GM18517 (cell line): ENCODE results near the gene IARS2.
"Not testable (repeated sequence)": the region's sequence is repeated elsewhere in the genome, so short reads cannot be mapped to it uniquely, and the experiment has no call there.

Experiments
- ATAC-seq: cut with Tn5 transposase; IDR thresholded peaks from one replicate; pipeline ENCODE4 v1.9.1; 2021; ENCODE audit warnings: mild to moderate bottlenecking, moderate library complexity; ENCODE audit not compliant: unreplicated experiment

The IARS2 gene

DNA sequence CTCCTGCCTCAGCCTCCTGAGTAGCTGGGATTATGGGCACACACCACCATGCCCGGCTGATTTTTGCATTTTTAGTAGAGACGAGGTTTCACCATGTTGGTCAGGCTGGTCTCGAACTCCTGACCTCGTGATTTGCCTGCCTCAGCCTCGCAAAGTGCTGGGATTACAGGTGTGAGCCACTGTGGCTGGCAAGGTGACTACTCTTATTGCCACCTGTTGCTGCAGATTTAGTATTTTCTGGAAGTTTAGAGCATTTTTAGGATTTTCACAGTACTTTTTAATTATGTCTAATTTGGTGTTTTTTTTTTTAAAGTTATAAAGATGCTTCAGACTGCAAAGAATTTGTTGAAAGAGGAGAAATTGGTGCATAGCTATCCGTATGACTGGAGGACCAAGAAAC is 16.5 kb downstream of the IARS2 start:
- ATAC-seq: not testable (repeated sequence)

DNA sequence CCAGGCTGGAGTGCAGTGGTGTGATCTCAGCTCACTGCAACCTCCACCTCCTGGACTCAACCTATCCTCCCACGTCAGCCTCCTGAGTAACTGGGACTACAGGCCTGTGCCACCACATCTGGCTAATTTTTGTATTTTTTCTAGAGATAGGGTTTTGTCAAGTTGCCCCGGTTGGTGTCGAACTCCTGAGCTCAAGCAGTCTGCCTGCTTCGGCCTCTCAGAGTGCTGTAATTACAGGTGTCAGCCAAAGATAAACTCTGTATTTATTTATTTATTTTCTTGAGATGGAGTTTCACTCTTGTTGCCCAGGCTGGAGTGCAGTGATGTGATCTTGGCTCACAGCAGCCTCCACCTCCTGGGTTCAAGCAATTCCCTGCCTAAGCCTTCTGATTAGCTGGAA is 18.7 kb downstream of the IARS2 start:
- ATAC-seq: not testable (repeated sequence)

- no peak for ATAC-seq
Observed at GRCh38 chr1:220113136-220113695, 19.3 kb downstream of the IARS2 start.

DNA sequence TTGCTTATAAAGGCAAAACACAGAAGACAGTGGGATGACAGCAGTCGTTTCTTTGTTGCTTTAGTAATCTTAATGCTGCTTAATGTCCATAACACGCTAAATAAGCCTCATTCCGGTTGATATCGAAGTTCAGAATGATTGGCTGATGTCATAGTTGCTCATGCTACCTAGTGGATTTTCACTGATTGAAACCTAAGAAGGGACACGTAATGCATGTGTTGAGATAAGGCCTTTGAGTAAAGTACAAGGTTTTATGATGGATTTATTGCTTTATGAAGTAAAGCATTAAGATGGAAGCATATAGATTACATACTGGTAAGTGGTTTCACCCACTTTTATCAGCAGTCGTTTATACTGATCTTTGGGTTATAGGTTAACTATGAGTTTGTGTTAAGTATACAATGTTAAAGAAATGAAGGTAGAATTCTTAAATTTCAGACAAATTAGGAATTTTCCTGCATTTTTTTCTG is 25.1 kb downstream of the IARS2 start:
- ATAC-seq: no peak

DNA sequence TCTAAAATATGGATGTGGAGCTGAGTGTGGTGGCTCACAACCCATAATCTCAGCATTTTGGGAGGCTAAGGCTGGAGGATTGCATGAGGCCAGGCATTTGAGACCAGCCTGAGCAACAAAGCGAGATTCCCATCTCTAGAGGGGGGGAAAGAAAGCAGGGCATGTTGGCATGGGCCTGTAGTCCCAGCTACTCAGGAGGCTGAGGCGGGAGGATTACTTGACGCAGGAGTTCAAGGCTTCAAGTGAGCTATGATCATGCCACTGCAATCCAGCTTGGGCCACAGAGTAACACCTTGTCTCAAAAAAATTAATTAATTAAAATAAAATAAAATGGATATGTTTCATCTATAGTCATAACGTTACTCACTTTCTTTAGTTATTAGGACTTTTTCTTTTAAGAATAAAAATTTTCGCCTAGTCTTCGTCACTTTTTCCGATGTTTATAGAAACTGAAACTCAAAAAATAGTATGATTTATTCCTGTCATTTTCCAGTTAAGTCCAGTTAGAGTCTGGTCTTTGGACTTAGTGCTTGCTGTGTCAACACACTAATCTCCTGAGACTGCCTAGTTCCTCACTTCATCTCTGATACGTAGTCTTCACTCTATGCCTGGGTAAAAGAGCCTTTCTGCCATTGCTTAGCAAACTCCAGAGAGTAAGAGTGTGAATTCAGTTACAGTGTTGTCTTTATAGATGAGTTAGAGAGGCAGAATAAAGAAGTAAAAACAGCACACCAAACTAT is 28.0 kb downstream of the IARS2 start:
- ATAC-seq: no peak

DNA sequence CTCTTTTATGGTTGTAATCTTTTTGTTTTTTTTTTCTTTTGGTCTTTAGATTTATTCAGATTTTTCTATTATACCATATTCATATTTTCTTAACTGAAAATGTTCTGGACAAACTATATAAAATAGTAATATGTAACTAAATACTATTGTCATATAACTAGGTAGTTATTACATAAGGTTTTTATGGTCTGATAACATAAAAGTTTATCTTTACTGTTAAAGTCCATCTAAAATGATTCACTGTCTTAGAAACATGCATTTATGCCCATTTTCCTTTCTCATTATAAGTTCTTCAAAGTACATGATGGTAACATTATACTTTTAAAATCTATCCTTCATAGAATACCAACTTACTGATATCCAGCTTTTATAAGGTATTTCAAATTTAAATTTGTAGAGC is 29.1 kb downstream of the IARS2 start:
- no peak for ATAC-seq

DNA sequence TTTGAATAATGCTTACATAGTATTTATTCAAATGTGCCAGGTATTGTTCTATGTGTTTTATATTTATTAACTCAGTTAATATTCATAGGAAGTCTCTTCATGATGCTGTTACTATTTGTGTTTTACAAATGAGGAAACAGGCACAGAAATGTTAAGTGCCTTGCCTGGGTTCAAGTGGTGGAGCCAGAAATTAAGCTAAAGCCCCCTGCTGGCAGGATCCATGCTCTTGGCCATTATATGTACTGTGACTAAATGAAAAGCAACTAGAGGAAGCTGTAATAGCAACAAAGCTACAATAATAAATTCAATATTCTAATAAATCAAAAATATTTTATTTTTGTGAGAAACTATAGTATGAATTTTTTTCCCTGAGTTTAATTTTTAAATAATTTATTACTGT is 30.0 kb downstream of the IARS2 start:
- no peak for ATAC-seq

GRCh38 chr1:220124542-220124941 is 30.6 kb downstream of the IARS2 start:
- no peak for ATAC-seq

GRCh38 chr1:220127076-220127475 is 33.1 kb downstream of the IARS2 start:
- ATAC-seq: no peak

- no peak for ATAC-seq
Observed at GRCh38 chr1:220129479-220130210, 35.7 kb downstream of the IARS2 start.

GRCh38 chr1:220135755-220136154 is 41.8 kb downstream of the IARS2 start:
- no peak for ATAC-seq

GRCh38 chr1:220137019-220137786 is 43.3 kb downstream of the IARS2 start:
- no peak for ATAC-seq

GRCh38 chr1:220139966-220140365 is 46.0 kb downstream of the IARS2 start:
- no peak for ATAC-seq

DNA sequence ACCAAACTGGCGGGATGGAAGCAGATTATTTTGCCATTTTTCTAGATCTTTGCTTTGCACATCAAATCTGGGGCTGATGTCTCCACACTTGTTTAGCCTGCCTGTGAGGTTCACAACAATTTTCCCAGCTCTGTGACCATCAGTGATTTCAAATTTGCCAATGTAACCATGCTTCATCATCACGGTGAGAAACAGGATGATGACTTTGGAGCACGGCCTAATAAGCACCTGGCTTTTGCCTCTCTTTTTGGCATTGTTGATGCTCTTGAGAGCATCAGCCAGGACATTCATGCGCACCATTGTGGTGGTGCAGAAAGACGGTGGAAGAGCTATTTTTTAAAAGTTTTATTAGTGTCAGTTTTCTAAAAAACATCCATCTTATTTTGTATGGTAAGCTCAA is 50.1 kb downstream of the IARS2 start:
- no peak for ATAC-seq

GRCh38 chr1:220149742-220150141 is 55.8 kb downstream of the IARS2 start:
- ATAC-seq: no peak

DNA sequence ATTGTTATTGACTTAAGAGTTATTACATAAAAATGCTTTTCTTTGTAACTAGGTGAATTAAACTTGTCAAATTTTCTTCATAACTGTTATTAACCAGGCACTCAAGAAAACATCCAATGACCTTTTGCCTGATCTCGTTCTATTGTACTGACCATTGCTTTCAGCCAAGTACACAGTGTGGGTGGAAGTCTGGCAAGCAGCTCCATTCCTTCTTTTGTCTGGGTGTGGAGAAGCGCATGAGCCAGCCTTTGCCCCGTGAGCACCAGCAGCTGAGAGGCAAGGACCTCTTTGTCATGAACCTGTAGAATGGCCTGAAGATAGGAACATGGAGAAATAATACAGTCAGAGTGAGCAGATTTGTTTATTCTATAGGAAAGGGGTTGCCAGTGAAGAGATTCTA is 57.5 kb downstream of the IARS2 start:
- no peak for ATAC-seq

- ATAC-seq: no peak
Observed at GRCh38 chr1:220153147-220153546, 59.2 kb downstream of the IARS2 start.

DNA sequence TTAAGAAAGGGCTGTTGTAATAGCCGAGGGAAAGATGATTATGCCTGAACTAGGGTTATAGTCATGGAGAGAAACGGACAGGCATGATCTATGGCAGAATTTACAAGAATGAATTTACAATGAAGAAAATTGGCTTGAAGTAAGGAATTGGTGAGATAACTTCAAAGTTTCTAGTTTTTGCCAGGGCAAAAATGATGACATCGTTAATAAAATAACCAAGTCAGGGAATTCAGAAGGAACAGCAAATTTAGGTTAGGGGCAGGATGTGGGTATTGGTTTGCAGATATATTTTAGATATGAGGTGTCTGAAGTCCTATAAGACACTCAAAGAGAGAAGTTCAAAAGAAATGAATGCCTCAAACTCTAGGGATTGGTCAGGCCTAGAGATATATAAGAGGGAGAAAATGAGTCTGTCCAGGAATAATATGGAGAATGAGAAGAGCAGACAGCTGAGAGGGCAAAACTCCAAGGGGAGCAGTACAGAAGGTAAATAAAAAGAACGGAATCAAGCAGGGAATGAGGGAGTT is 62.8 kb downstream of the IARS2 start:
- no peak for ATAC-seq

DNA sequence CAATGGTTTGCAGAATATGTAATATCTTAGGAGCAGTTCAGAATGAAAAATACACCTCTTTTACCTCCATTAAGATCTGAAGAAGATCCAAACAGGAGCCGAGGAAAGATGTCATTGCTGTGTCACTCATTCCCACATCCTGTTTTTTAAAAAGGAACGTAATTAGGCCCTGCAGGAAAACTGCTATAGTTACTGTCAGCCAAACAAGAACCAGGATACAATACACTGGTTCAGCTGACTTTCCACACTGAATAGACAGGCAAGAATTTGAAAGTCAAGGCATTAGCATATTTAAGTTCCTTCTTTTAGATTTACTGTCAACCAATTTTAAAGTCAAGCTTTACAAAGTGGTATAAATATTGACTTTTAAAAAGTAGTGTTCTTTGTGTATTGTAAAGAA is 63.8 kb downstream of the IARS2 start:
- no peak for ATAC-seq

- not testable (repeated sequence) for ATAC-seq
Observed at GRCh38 chr1:220158530-220158929, 64.6 kb downstream of the IARS2 start.

GRCh38 chr1:220159041-220159440 is 65.1 kb downstream of the IARS2 start:
- no peak for ATAC-seq
